Thyroid gland (tissue), 4 donors: ENCODE data around the gene AOAH.

Experiments used
- POLR2A ChIP-seq, 2 donors: fragments of 450-650 bp; IDR thresholded peaks; one replicate each; pipeline ENCODE4 v1.6.1; 2017; ENCODE audit warnings: antibody characterized with exemption in 2 of 2, mild to moderate bottlenecking in 2 of 2, moderate library complexity in 1 of 2
- TF ChIP-seq, protein P1 (sequence below), 6 experiments: fragments of 200-600 bp in 3 of 6; fragments of 450-650 bp in 3 of 6; sonication (generic) in 3 of 6; IDR thresholded peaks; one replicate each; pipeline ENCODE4 v1.5.1; 2016 to 2019; ENCODE audit warnings: antibody characterized with exemption in 6 of 6, mild to moderate bottlenecking in 2 of 6, inconsistent platforms in 1 of 6, moderate library complexity in 1 of 6

DNA sequence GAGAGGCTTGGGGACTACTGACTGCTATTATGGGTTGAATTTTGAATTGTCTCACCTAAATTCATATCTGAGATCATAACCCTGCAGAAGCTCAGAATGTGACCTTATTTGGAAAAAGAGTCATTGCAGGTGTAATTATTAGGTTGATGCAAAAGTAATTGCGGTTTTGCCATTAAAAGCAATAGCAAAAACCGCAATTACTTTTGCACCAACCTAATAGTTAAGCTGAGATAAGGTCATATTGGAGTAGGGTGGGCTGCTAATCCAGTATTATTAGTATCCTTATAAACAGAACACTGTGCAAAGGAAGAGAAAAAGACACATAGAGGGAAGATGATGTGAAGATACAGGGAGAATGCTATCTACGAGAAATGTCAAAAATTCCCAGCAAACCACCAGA, 82.3 kb downstream of the AOAH start:
- TF ChIP-seq POLR2A (IDR thresholded peaks at IDR 0.05): no peak
- TF ChIP-seq, protein P1, sequence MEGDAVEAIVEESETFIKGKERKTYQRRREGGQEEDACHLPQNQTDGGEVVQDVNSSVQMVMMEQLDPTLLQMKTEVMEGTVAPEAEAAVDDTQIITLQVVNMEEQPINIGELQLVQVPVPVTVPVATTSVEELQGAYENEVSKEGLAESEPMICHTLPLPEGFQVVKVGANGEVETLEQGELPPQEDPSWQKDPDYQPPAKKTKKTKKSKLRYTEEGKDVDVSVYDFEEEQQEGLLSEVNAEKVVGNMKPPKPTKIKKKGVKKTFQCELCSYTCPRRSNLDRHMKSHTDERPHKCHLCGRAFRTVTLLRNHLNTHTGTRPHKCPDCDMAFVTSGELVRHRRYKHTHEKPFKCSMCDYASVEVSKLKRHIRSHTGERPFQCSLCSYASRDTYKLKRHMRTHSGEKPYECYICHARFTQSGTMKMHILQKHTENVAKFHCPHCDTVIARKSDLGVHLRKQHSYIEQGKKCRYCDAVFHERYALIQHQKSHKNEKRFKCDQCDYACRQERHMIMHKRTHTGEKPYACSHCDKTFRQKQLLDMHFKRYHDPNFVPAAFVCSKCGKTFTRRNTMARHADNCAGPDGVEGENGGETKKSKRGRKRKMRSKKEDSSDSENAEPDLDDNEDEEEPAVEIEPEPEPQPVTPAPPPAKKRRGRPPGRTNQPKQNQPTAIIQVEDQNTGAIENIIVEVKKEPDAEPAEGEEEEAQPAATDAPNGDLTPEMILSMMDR (IDR thresholded peaks at IDR 0.05): no peak
